ENCODE results near the gene SHISA6.

The SHISA6 gene

DNA sequence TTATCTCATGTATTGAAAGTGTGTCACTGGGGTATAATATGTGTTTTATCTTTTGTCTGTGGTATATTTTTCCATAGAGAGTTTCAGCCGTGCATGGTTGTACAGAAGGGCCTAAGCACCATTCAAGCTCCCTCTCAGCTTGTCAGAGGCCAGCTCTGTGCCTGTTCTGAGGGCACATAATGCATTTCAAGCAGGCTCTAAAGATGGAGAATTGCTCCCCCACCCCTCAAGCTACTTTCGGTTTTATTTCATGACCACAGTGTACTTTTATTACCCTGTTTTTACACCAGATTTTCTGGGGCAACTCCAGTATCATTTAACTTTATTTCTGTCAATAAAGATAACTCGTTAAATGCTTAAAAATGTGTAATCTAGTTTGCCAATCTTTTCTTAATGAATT, 131.7 kb downstream of the SHISA6 start:
- H3K4me3 ChIP-seq (ENCODE audit: low read depth, low read length): no peak overlapping the region
- no peak for DNase-seq (ENCODE audit: low read depth)
- TF ChIP-seq, protein P1, sequence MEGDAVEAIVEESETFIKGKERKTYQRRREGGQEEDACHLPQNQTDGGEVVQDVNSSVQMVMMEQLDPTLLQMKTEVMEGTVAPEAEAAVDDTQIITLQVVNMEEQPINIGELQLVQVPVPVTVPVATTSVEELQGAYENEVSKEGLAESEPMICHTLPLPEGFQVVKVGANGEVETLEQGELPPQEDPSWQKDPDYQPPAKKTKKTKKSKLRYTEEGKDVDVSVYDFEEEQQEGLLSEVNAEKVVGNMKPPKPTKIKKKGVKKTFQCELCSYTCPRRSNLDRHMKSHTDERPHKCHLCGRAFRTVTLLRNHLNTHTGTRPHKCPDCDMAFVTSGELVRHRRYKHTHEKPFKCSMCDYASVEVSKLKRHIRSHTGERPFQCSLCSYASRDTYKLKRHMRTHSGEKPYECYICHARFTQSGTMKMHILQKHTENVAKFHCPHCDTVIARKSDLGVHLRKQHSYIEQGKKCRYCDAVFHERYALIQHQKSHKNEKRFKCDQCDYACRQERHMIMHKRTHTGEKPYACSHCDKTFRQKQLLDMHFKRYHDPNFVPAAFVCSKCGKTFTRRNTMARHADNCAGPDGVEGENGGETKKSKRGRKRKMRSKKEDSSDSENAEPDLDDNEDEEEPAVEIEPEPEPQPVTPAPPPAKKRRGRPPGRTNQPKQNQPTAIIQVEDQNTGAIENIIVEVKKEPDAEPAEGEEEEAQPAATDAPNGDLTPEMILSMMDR (IDR thresholded peaks at IDR 0.05; ENCODE audit: insufficient read depth, low read depth, low read length, missing control alignments): no peak

DNA sequence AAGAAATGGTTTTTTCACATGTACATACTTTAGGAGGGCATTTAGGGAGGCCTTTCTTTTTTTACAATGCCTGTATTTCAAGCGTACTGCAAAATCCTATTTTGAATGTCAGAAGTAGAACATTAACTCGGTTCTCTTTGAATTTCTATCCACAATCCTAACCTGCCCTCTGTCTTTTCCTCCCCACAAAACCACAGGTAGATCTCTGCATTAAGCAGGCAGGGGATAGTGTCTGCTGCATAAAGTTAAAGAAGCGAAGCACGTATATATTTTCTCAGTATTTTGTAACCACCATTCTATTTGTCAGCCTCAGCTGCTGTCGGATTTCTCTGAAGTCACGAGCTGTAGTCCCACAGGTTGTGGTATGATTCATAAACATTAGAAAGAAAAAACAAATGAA, 137.5 kb downstream of the SHISA6 start:
- TF ChIP-seq, protein P1 (IDR thresholded peaks at IDR 0.05; ENCODE audit: insufficient read depth, low read depth, low read length, missing control alignments): no peak
- DNase-seq (ENCODE audit: low read depth): no peak
- H3K4me3 ChIP-seq (ENCODE audit: low read depth, low read length): no peak overlapping the region

DNA sequence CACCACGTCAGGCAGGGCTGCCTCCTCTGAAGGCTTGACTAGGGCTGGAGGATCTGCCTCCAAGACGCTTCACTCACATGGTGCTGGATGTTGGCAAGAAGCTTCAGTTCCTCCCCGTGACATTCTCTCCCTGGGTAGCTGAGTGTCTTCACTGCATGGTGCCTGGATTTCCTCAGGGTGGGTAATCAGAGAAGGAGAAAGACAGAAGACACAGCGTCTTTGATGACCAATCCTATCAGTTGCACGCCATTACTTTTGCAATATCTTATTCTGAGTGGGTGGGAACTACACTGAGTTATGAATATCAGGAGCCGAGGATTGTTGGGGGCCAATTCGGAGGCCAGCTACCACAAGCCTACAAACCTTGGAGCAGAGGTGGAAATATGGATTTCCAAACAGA, 139.7 kb downstream of the SHISA6 start:
- TF ChIP-seq, protein P1 (IDR thresholded peaks at IDR 0.05; ENCODE audit: insufficient read depth, low read depth, low read length, missing control alignments): no peak
- no peak overlapping the region for H3K4me3 ChIP-seq (ENCODE audit: low read depth, low read length)
- no peak for DNase-seq (ENCODE audit: low read depth)

DNA sequence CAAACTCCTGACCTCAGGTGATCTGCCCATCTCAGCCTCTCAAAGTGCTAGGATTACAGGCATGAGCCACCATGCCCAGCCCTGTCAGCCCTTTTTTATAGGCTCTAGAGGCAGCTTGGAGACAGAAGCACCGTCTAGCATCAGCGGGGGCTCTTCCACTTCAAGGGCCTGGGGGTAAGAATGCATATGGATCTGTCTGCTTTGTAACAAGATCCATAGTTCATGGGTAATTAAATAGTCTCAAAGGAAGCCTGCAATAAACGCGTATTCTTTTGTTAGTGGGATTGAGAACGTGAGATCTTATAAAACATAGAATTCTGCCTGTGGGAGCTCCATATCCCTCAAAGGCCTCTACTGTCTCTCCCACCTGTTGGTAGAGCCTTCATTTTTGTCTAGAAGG, 142.1 kb downstream of the SHISA6 start:
- TF ChIP-seq, protein P1 (IDR thresholded peaks at IDR 0.05; ENCODE audit: insufficient read depth, low read depth, low read length, missing control alignments): no peak
- no peak for DNase-seq (ENCODE audit: low read depth)
- no peak overlapping the region for H3K4me3 ChIP-seq (ENCODE audit: low read depth, low read length)

DNA sequence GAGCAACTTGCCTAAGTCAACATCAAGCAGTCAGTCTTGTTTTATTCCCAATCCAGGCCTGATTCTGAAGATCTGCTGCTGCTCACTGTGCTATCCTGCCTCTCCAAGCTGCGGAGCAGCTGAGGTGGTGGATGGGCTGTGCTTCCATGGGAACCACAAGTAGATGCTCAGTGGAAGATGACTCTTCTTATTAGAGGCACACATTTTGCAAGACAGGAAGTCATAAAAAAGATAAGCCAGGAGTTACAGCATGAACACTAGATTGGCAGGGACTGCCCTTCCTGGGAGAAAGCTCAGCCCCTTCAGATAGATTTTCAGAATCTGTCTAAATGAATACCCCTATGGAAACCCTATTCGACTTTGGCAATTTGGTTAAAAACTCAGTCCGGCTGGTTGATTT, 143.1 kb downstream of the SHISA6 start:
- DNase-seq (ENCODE audit: low read depth): no peak
- TF ChIP-seq, protein P1 (IDR thresholded peaks at IDR 0.05; ENCODE audit: insufficient read depth, low read depth, low read length, missing control alignments): no peak
- H3K4me3 ChIP-seq (ENCODE audit: low read depth, low read length): no peak overlapping the region

DNA sequence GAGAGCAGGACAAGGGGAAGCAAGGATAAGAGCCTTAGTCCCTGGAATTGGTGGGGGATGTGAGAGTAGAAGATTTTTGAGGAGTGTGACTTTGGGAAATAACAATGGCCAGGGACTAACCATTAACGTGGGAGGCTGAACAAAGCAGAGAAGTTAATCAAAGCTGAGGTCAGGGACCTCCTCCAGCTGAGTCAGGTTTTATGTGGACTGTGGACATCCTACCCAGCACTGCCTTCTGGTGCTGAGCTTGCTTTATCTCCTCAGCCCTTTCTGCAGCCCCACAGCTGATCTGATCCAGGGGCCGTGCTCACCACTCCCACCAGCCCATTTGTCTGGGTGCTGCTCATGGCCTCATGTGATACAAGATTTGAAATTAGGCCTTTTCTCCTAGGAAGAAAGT, 146.6 kb downstream of the SHISA6 start:
- no peak for DNase-seq (ENCODE audit: low read depth)
- TF ChIP-seq, protein P1 (IDR thresholded peaks at IDR 0.05; ENCODE audit: insufficient read depth, low read depth, low read length, missing control alignments): no peak
- H3K4me3 ChIP-seq (ENCODE audit: low read depth, low read length): no peak overlapping the region

GRCh38 chr17:11388054-11388453, 147.0 kb downstream of the SHISA6 start:
- TF ChIP-seq, protein P1 (IDR thresholded peaks at IDR 0.05; ENCODE audit: insufficient read depth, low read depth, low read length, missing control alignments): no peak
- no peak for DNase-seq (ENCODE audit: low read depth)
- H3K4me3 ChIP-seq (ENCODE audit: low read depth, low read length): no peak overlapping the region
